Epithelial cell of esophagus (primary cell): ENCODE results near the gene LPAR2.

Experiments used
- DNase-seq: peaks from one replicate; pipeline ENCODE4 v3.0.0; 2010; ENCODE audit warnings: low read depth
- H3K4me3 ChIP-seq: 2 replicates; pipeline ENCODE4 v1.5.1; 2011; ENCODE audit warnings: mild to moderate bottlenecking, low read length, control low read depth
- CTCF ChIP-seq: IDR thresholded peaks from 2 replicates; pipeline ENCODE4 v1.5.1; 2011; ENCODE audit warnings: low read depth, mild to moderate bottlenecking, low read length, control low read depth, inconsistent platforms; ENCODE audit not compliant: insufficient read depth; ENCODE audit errors: missing control alignments

LPAR2 gene

GRCh38 chr19:19630426-19630825, 2.4 kb upstream of the LPAR2 start:
- no peak for DNase-seq
- no peak for TF ChIP-seq CTCF
- H3K4me3 ChIP-seq, result no peak overlapping the region

DNA sequence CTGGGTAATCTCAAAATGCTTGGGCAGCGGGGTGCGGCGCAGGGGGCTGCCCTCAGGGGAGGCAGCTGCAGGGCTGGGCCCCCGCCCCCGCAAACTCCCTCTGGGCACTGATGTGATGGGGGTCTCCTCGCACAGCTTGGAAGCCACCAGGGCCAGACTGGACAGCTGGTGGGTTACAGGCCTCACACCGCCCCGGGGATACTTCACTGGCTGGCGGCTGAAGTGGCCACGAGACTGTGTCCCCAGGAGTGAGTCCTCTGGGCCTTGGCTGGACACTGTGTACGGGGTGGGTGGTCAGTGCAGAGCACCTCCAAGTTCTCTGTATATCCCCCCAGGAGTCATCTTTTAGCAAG, 2.0 kb upstream of the LPAR2 start:
- no peak for TF ChIP-seq CTCF

DNA sequence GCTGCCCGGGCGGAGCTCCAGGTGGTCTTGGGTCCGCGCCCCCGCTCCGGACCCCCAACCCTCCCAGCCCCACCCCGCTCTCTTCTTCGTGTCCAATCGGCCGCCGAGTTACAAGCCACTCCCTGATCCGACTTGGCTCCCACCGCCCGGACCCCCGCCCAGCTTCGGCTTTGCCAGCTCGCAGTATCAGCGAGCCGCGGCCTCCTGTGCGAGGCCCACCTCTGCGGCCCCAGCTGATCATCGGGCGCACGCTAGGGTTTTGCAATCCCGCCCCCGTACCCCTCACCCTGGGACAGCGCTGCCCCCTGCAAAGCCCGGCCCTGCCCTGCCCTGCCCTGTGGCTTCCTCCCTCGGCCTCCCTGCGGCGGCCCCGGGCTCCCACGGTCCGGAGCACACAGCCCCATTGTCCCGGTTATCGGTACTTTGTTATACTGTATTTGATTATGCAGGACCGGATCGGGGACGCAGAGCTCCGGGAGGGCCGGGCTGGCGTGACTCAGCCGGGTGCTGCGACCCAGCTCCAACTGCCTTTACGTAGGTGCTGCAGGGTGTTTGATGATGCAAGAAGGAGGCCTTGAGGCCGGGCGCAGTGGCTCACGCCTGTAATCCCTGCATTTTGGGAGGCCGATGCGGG, 598 bp upstream of the LPAR2 start:
- no peak for TF ChIP-seq CTCF
- DNase-seq, result peak; percentile 92
- peak overlapping the region; percentile 55 for H3K4me3 ChIP-seq

More for the DNA sequence above, 2.0 kb upstream of the LPAR2 start:
- no peak overlapping the region for H3K4me3 ChIP-seq
- DNase-seq, result no peak

GRCh38 chr19:19626516-19627472, 1.2 kb downstream of the LPAR2 start:
- no peak for DNase-seq
- H3K4me3 ChIP-seq, result peak overlapping the region; percentile 55
- no peak for TF ChIP-seq CTCF

DNA sequence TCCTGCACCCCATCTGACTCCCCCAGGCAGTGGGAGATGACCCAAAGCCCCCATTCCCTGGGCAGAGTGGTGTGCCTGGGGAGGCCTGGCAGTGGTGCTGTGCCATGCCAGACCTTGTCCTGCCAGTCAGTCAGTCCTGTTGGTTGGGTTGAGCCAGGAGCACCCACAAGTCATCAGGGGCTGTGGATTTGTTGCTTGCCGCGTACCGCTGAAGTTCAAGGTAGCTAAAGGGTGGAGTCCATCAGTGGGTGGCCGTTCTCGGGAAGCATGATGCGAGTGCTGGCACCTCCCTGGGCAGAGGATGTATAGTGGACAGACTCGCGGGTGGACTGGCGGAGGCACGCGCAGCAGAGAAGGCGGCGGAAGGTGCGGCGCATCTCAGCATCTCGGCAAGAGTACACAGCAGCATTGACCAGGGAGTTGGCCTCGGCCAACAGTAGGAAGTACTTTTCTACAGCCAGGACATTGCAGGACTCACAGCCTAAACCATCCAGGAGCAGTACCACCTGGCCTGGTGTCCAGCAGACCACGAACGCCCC, 3.9 kb downstream of the LPAR2 start:
- TF ChIP-seq CTCF, result no peak
- no peak for DNase-seq
- H3K4me3 ChIP-seq, result no peak overlapping the region

DNA sequence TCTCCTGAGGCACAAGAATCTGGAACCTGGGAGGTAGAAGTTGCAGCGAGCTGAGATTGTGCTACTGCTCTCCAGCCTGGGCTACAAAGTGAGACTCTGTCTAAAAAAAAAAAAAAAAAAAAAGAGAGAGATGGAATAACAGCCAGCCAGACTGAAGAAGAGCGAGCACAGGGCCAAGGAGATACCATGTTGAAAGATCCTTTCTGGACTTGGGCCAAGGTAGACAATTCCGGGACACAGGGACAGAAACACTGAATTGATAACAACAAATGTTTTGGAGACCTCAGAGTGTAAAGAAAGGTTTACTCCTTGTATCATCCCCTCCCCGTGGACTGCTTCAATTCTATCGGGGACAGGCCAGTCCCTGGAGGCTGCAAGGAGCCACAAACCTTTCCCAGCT, 4.6 kb downstream of the LPAR2 start:
- no peak for DNase-seq
- no peak overlapping the region for H3K4me3 ChIP-seq
- no peak for TF ChIP-seq CTCF

DNA sequence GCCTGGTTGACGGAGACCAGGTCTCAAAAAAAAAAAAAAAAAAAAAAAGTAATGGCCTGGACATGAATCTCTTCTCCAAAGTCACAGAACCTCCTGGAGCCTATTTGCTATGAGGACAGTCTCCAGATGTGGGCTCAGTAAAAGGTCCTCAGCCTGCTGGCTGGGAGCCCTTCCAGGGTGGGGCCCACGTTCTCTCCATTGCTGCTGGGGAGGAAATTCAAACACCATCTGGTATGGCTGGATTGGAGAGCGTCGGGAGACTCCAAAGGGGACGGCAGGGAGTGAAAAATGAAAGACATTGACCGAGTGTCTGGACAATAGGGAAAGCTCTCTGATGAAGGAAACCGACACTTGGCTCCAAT, 8.2 kb downstream of the LPAR2 start:
- no peak overlapping the region for H3K4me3 ChIP-seq
- TF ChIP-seq CTCF, result no peak
- DNase-seq, result no peak
